ENCODE measurements around the gene NRP2.

Gene NRP2

DNA sequence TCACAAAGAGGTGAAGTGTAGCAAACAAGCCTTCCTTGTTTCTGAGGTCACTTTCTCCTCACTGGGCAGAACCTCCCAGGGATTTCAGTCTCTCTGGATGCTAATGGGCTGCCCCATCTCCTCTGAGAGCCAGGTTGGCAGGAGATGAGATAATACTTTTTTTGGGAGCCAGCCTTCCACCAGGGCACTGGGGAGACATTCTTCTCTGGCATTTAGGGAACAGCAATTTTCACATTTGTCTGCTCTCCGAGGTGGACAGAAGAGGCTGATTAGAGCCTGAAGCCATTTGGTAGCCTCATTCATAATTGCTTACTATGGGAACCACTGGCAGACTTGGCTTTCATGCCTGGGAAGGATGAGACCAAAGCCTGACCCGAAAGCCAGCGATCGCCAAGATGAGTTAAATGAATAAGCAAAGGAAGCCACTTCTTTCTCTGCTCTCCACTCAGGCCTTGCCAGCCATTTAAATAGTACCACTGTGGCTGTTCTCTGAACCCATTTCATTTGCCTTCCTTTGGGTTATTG is 70.1 kb downstream of the NRP2 start:
- no peak for DNase-seq (ENCODE audit: low read depth in 2 of 2)

DNA sequence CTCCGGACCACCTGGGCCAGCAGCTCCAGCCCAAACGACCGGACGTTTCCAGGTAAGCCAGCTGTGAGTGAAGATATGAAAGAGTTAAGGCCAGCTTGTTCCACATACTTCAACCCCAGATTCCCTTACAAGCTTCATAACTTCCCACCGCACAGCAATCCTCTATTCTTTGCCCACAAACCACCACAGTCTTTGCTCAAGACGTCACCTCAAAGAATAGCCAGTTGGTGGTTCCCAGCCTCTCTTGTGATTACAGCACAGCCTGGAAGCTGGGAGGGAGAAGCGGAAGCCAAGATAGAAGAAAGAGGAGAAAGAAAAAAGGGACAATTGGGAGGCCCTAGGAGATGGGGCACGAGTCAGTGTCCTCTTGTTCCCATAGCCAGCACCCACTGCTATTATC is 70.6 kb downstream of the NRP2 start:
- DNase-seq (ENCODE audit: low read depth in 2 of 2): no peak

- DNase-seq (ENCODE audit: low read depth in 2 of 2): no peak
Observed at GRCh38 chr2:205754285-205754923, 72.1 kb downstream of the NRP2 start.

GRCh38 chr2:205754924-205755321 is 72.6 kb downstream of the NRP2 start:
- DNase-seq (ENCODE audit: low read depth in 2 of 2): no peak

DNA sequence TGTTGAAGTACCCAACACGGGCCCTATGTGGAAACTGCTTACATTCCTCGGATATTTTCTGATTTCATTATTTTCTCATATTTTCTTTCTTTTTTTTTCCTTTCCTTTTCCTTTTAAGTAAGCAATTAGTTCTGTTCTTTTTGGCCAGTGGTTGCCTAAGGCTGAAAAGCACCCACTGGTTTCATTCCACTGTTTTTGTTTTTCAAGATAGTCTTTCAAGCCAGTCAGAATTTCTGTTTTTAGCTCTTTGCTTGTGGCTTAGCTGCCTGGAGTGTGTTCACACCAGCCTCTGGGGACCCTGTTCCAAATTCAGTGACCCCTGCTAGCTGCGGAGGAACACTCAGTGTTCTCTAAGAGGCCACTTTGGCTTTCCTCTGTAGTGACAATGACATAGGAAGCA is 73.6 kb downstream of the NRP2 start:
- DNase-seq (ENCODE audit: low read depth in 2 of 2): no peak

DNA sequence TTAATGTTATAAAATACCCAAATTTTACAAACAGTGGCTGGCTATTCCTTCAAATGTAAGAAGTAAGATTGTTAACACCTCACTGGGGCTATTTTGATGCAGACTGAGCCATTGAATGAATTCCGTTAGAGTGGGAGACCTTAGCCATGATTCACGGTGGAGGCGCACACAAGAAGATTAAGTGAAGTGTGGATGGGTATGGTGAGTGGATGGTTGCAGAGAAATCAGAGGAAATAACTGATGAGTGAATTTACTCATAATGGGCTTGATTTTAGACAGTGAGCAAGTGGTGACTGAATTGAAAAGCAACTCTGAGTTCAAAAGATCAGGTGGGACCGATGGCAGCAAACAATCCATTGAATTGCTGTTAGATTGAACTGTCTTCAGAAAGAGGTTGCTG is 75.0 kb downstream of the NRP2 start:
- no peak for DNase-seq (ENCODE audit: low read depth in 2 of 2)

DNA sequence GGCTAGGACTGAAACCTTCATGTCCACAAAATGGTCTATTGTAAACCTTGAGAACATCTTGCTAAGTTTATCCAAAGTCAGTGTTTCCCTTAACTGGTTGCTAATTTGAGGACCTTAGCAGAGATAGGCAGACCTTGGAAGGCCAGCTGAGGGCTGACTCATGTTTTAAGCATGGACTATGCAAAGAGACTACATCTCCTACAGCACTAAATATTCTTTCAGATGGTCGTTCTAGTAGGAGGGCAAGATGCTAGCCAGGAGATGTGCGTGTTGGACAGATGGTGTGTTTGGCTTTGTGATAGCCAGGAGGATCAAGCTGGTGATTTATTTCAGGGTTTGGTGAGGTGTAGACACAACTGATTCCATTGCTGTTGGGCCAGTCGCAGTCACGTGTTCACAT is 75.8 kb downstream of the NRP2 start:
- DNase-seq (ENCODE audit: low read depth in 2 of 2): no peak

DNA sequence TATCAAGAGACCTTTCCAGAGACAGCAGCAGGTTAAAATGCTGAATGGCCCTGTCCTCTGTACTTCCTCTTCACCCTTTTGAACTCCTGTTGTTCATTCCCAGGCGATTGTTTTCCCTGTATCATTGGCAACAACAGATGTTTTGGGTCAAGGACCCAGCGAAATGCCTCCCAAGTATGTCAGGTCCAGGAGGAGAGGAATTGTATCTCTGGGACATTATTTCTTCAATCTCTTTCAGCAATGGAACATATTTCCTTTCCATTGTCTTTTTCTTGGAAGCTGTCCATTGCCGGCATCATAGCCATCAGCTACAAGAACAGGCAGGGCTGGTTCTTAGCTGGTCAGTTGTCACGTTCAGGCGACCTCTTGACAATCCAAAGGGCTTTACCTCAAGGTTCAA is 76.2 kb downstream of the NRP2 start:
- DNase-seq (ENCODE audit: low read depth in 2 of 2): no peak

DNA sequence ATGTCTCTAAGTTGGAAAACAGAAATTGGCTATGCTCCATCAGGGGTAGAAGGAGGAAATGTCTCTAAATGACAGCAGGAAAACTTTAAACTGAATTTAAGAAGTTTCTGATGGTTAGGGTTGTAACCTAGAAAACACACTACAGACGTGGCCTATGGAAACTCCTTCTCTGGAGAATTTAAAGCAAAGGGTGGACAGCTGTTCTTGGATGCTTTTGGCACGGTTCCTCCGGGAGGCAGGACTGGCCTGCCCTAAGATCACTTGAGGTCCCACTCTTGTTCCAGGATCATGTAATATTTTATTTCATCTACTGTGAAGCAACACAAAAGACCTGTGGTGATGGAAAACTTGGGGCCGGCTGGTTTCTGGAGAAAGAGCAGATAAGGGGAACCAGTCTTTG is 77.0 kb downstream of the NRP2 start:
- no peak for DNase-seq (ENCODE audit: low read depth in 2 of 2)

GRCh38 chr2:205759732-205760131 is 77.4 kb downstream of the NRP2 start:
- no peak for DNase-seq (ENCODE audit: low read depth in 2 of 2)

DNA sequence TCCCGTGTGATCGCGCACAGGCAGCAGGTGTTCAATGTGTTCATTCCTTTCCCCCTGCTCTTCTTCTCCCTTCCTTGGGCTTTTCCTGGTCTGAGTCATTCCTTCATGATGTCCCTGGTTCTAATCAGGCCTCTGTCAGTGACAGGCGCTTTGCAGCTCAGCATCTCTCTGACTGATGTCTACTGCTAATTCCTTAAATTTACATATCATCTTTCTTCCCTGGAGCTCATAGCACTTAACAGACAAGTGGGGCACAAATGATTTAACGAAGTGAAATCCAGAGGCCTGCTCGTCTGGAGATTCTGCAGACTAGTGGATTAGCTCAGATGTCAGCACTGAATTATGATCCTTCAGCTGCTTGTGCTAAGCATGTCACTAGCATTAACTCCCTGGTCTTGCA is 77.9 kb downstream of the NRP2 start:
- DNase-seq (ENCODE audit: low read depth in 2 of 2): no peak

DNA sequence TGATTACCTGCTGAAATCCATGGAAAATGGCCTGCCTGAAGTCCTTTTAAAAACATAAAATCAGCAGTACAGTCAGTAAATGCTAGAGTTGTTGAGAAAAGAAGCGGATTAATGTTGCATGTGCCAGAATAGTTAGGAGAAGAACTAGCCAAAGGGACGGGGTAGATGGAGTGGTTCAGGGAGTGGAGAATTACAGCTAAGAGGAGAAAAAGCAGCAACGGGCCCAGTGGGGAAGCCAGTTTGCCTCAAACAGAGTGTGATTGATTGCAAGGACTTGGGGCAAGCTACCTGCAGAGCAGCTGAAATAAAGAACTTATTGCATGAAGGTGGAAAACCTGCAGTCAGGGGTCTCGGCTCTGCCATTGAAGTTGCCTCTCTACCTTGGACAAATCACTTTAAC is 79.1 kb downstream of the NRP2 start:
- DNase-seq (ENCODE audit: low read depth in 2 of 2): no peak

DNA sequence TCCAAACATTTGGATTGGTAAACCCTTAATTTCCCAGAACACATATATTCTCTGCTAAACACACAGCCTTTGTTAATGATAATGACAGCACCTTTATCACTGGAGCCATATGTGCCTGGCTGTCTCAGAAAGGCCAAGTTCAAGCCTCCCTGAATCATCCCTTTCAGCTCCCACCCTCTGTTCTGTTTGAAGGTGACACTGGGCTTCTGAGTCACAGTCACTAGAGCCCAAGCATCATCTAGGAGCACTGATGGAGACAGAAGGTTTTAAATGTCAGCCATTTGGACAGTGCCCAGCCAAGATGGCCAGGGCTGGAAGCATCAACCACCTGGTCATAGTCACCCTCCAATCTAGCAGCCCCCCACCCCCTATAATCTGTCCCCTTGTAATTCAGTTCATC is 80.6 kb downstream of the NRP2 start:
- no peak for DNase-seq (ENCODE audit: low read depth in 2 of 2)

DNA sequence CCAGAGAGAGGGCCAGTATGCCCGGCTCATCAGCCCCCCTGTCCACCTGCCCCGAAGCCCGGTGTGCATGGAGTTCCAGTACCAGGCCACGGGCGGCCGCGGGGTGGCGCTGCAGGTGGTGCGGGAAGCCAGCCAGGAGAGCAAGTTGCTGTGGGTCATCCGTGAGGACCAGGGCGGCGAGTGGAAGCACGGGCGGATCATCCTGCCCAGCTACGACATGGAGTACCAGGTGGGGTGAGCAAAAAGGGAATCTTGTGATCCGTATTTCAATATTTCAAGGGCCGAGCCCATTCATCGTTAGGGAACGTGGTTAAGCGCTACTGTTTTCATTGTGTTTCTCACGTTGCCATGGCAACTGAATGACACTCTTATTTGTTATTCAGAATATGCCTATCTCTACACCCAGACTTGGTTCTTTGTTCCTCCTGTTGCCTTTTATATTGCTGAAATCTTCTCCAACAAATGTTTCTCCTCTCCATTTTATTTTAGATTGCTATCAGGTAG is 81.5 kb downstream of the NRP2 start:
- peak in 1 of 2 donors; percentile 10 for DNase-seq (ENCODE audit: low read depth in 2 of 2)

- DNase-seq (ENCODE audit: low read depth in 2 of 2): no peak
Observed at GRCh38 chr2:205764270-205764746, 82.0 kb downstream of the NRP2 start.

DNA sequence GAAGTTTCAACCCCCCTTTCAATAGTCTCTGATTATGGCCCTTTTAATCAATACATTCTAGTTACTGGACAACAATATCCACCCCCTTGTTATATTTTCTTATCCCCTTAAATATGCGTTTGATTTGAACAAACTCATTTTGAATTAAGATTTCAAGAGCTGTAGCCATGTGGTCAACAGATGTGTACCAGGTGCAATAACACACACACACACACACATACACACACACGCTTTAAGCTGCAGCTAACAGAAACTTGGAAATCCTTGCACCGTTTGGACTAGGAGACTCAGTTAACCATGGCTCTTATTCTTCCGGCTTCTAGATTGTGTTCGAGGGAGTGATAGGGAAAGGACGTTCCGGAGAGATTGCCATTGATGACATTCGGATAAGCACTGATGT is 82.8 kb downstream of the NRP2 start:
- DNase-seq (ENCODE audit: low read depth in 2 of 2): no peak

- peak in 1 of 2 donors; percentile 20 for DNase-seq (ENCODE audit: low read depth in 2 of 2)
Observed at GRCh38 chr2:205766779-205767359, 84.6 kb downstream of the NRP2 start.

DNA sequence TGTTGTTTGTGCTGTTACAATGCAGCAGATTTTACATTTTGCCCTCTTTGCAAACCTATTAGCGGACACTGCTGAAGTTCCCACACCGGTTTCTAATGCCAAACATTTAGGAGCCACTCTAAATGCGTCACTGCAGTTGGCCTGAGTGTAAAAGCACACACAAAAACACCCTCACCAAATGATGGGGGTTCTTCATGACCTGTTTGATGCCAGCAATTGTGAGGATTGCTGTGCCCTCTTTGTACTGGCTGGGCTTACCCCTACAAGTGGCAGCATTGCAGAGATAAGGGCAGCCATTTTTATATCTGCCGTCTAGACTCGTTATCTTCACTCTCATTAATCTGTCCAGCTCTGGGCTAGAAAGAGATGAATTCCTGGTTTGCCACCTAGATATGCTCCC is 85.3 kb downstream of the NRP2 start:
- DNase-seq (ENCODE audit: low read depth in 2 of 2): no peak

GRCh38 chr2:205768341-205768740 is 86.0 kb downstream of the NRP2 start:
- no peak for DNase-seq (ENCODE audit: low read depth in 2 of 2)

DNA sequence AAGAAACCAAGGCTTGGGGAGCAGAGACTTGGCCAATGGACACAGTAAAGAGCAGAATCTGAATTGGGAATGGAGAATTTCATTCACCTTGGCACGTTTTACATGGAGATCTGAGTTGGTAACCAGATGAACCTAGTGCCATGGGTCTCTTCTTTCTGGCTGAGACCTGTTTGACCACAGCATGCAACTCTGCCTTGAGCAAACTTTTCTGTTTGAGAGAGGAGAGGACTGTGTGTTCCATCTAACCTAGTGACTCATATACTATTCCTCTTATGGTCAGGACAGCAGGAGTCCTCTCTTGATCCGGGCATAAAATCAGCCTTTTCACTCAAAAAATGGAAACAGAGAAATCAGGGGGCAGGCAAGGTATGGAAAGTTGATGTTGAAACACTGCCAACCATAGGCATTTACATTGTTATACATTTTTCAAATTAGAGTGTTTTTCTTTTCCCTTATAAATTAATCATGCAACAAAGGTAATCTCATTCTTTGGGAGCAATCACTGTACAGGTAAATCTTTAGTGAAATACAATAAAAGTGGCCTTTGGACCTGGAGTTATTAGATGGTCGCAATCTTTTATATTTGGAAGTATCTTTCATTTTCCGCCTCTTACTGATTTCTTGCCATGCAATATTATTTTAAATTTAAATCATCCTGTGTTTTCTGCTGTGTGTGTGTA is 86.7 kb downstream of the NRP2 start:
- DNase-seq (ENCODE audit: low read depth in 2 of 2): no peak

- no peak for DNase-seq (ENCODE audit: low read depth in 2 of 2)
Observed at GRCh38 chr2:205769495-205769850, 87.2 kb downstream of the NRP2 start.

DNA sequence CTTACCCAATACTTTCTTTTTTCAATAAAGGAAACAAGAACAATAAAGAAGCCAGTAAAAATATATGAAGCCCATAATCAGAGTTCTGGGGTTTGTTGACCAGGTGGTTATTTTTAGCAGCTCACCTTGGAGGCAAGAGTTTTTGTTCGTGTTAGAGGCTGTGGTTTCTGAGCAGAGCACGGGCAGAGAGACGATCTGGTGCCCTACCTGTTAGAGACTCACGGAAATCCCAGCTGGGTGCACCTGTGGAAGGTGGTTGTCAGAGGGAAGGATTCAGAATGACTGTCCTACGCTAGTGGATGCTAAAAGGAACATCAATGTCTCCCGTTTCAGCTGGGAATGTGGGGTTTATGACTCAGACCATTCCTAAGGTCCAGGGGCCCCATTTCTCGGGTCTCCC is 87.6 kb downstream of the NRP2 start:
- DNase-seq (ENCODE audit: low read depth in 2 of 2): no peak

DNA sequence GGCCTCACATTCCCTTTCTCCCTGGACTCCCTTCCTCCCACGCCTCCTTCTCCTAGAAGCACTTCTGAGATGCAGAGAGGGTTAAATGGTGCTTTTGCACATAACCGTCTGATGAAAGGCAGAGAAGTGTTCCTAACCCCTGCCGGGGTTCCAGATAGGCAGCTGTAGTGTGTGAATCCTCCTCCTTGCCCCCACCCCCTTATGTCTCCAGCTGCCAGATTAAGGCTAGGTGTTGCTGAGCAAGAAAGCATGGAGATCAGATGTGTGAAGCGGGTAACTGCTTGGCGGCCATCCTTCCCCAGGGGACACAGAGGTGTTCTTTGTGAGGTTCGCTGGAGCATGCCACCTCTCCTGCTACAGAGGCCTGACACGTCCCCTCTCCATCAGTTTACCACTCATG is 88.3 kb downstream of the NRP2 start:
- DNase-seq (ENCODE audit: low read depth in 2 of 2): no peak
